ENCODE measurements around the gene GSTCD.

Gene GSTCD

GRCh38 chr4:105858466-105859040 is 150.0 kb downstream of the GSTCD start:
- H3K9me3 ChIP-seq (ENCODE audit: low read length): peaks cover 3% of the 10 kb centered on the region; the same call in 1 of the 2 replicates
- H3K4me1 ChIP-seq (ENCODE audit: insufficient read depth, low read length, severe bottlenecking): no peaks in the 10 kb centered on the region
- H3K9me2 ChIP-seq (ENCODE audit: low read depth, low read length): no peaks in the 10 kb centered on the region
- H3K4me3 ChIP-seq (ENCODE audit: low read depth, low read length, poor library complexity, severe bottlenecking): no peak overlapping the region
- H3K27me3 ChIP-seq (ENCODE audit: insufficient read depth, low read length): no peaks in the 10 kb centered on the region
- no peak overlapping the region for H3K27ac ChIP-seq (ENCODE audit: low read depth, low read length, poor library complexity, severe bottlenecking)
- no peak overlapping the region for H3K4me2 ChIP-seq (ENCODE audit: low read length)
- no peaks in the 10 kb centered on the region for H4K20me1 ChIP-seq (ENCODE audit: insufficient read depth, low read length)
- H3K36me3 ChIP-seq (ENCODE audit: insufficient read depth, low read length): no peaks in the 10 kb centered on the region
- H3F3A ChIP-seq (ENCODE audit: insufficient read depth, low read length): no peaks in the 10 kb centered on the region
- H3K9ac ChIP-seq (ENCODE audit: low read length): no peak overlapping the region
- H3K79me2 ChIP-seq (ENCODE audit: insufficient read depth, low read length): no peaks in the 10 kb centered on the region
- no peak overlapping the region for H2AFZ ChIP-seq (ENCODE audit: low read length)
- no peak for TF ChIP-seq EZH2 (IDR thresholded peaks at IDR 0.05; ENCODE audit: borderline replicate concordance, low read length)

- no peaks in the 10 kb centered on the region for H3F3A ChIP-seq (ENCODE audit: insufficient read depth, low read length)
- H3K27me3 ChIP-seq (ENCODE audit: insufficient read depth, low read length): no peaks in the 10 kb centered on the region
- H3K4me3 ChIP-seq (ENCODE audit: low read depth, low read length, poor library complexity, severe bottlenecking): no peak overlapping the region
- H3K4me2 ChIP-seq (ENCODE audit: low read length): no peak overlapping the region
- H3K9me2 ChIP-seq (ENCODE audit: low read depth, low read length): no peaks in the 10 kb centered on the region
- TF ChIP-seq EZH2 (IDR thresholded peaks at IDR 0.05; ENCODE audit: borderline replicate concordance, low read length) (no peak), CTCF (IDR thresholded peaks at IDR 0.05; ENCODE audit: low read length) (no peak)
- no peak overlapping the region for H2AFZ ChIP-seq (ENCODE audit: low read length)
- no peaks in the 10 kb centered on the region for H4K20me1 ChIP-seq (ENCODE audit: insufficient read depth, low read length)
- no peaks in the 10 kb centered on the region for H3K4me1 ChIP-seq (ENCODE audit: insufficient read depth, low read length, severe bottlenecking)
- H3K9ac ChIP-seq (ENCODE audit: low read length): no peak overlapping the region
- no peaks in the 10 kb centered on the region for H3K36me3 ChIP-seq (ENCODE audit: insufficient read depth, low read length)
- no peaks in the 10 kb centered on the region for H3K79me2 ChIP-seq (ENCODE audit: insufficient read depth, low read length)
- peaks cover 3% of the 10 kb centered on the region; the same call in 1 of the 2 replicates for H3K9me3 ChIP-seq (ENCODE audit: low read length)
- H3K27ac ChIP-seq (ENCODE audit: low read depth, low read length, poor library complexity, severe bottlenecking): no peak overlapping the region
Observed at GRCh38 chr4:105859233-105859632, 150.6 kb downstream of the GSTCD start.

- H3K27ac ChIP-seq (ENCODE audit: low read depth, low read length, poor library complexity, severe bottlenecking): no peak overlapping the region
- H3K4me1 ChIP-seq (ENCODE audit: insufficient read depth, low read length, severe bottlenecking): no peaks in the 10 kb centered on the region
- no peaks in the 10 kb centered on the region for H3K36me3 ChIP-seq (ENCODE audit: insufficient read depth, low read length)
- H3K79me2 ChIP-seq (ENCODE audit: insufficient read depth, low read length): no peaks in the 10 kb centered on the region
- no peaks in the 10 kb centered on the region for H3F3A ChIP-seq (ENCODE audit: insufficient read depth, low read length)
- H4K20me1 ChIP-seq (ENCODE audit: insufficient read depth, low read length): no peaks in the 10 kb centered on the region
- H2AFZ ChIP-seq (ENCODE audit: low read length): no peak overlapping the region
- H3K9me3 ChIP-seq (ENCODE audit: low read length): no peaks in the 10 kb centered on the region
- H3K9me2 ChIP-seq (ENCODE audit: low read depth, low read length): no peaks in the 10 kb centered on the region
- H3K4me2 ChIP-seq (ENCODE audit: low read length): no peak overlapping the region
- H3K9ac ChIP-seq (ENCODE audit: low read length): no peak overlapping the region
- H3K4me3 ChIP-seq (ENCODE audit: low read depth, low read length, poor library complexity, severe bottlenecking): no peak overlapping the region
- TF ChIP-seq CTCF (IDR thresholded peaks at IDR 0.05; ENCODE audit: low read length) (no peak), EZH2 (IDR thresholded peaks at IDR 0.05; ENCODE audit: borderline replicate concordance, low read length) (no peak)
- no peaks in the 10 kb centered on the region for H3K27me3 ChIP-seq (ENCODE audit: insufficient read depth, low read length)
Observed at GRCh38 chr4:105870963-105871362, 162.4 kb downstream of the GSTCD start.

GRCh38 chr4:105871997-105872396 is 163.4 kb downstream of the GSTCD start:
- TF ChIP-seq CTCF (IDR thresholded peaks at IDR 0.05; ENCODE audit: low read length): no peak
- TF ChIP-seq EZH2 (IDR thresholded peaks at IDR 0.05; ENCODE audit: borderline replicate concordance, low read length): no peak
- H3K4me3 ChIP-seq (ENCODE audit: low read depth, low read length, poor library complexity, severe bottlenecking): no peak overlapping the region
- H3K9me2 ChIP-seq (ENCODE audit: low read depth, low read length): no peaks in the 10 kb centered on the region
- no peak overlapping the region for H2AFZ ChIP-seq (ENCODE audit: low read length)
- H3K36me3 ChIP-seq (ENCODE audit: insufficient read depth, low read length): no peaks in the 10 kb centered on the region
- H3K9me3 ChIP-seq (ENCODE audit: low read length): no peaks in the 10 kb centered on the region
- H3K27ac ChIP-seq (ENCODE audit: low read depth, low read length, poor library complexity, severe bottlenecking): no peak overlapping the region
- H3K79me2 ChIP-seq (ENCODE audit: insufficient read depth, low read length): no peaks in the 10 kb centered on the region
- H3K4me1 ChIP-seq (ENCODE audit: insufficient read depth, low read length, severe bottlenecking): no peaks in the 10 kb centered on the region
- no peaks in the 10 kb centered on the region for H3K27me3 ChIP-seq (ENCODE audit: insufficient read depth, low read length)
- H3K4me2 ChIP-seq (ENCODE audit: low read length): no peak overlapping the region
- no peaks in the 10 kb centered on the region for H3F3A ChIP-seq (ENCODE audit: insufficient read depth, low read length)
- no peak overlapping the region for H3K9ac ChIP-seq (ENCODE audit: low read length)
- H4K20me1 ChIP-seq (ENCODE audit: insufficient read depth, low read length): no peaks in the 10 kb centered on the region

Measured in OCI-LY1 (cell line).